OCI-LY1 (cell line): ENCODE measurements around the gene PIK3IP1.

Experiments
- H2AFZ ChIP-seq: fragments of 200-600 bp; sonication (generic), shearing (Covaris generic); 2 replicates; pipeline ENCODE4 v1.6.0; 2014; ENCODE audit warnings: antibody characterized with exemption, mild to moderate bottlenecking, low read length
- H3F3A ChIP-seq: fragments of 200-600 bp; sonication (generic), shearing (Covaris generic); 2 replicates; pipeline ENCODE4 v1.6.0; 2014; ENCODE audit warnings: mild to moderate bottlenecking, antibody characterized with exemption, low read length, moderate library complexity; ENCODE audit not compliant: insufficient read depth
- H3K27ac ChIP-seq: fragments of 200-600 bp; sonication (generic); 2 replicates; pipeline ENCODE4 v1.5.1; 2014; ENCODE audit warnings: low read length, mixed run types, mild to moderate bottlenecking, low read depth; ENCODE audit not compliant: poor library complexity, severe bottlenecking
- H3K27me3 ChIP-seq: fragments of 200-600 bp; sonication (generic); 2 replicates; pipeline ENCODE4 v1.6.0; 2014; ENCODE audit warnings: antibody characterized with exemption, mild to moderate bottlenecking, low read length, moderate library complexity; ENCODE audit not compliant: insufficient read depth
- H3K36me3 ChIP-seq: fragments of 200-600 bp; sonication (generic); 2 replicates; pipeline ENCODE4 v1.6.1; 2014; ENCODE audit warnings: mild to moderate bottlenecking, antibody characterized with exemption, low read length, moderate library complexity, mixed read lengths; ENCODE audit not compliant: insufficient read depth
- H3K4me1 ChIP-seq: fragments of 200-600 bp; sonication (generic); 2 replicates; pipeline ENCODE4 v1.5.1; 2014; ENCODE audit warnings: mild to moderate bottlenecking, low read length, moderate library complexity; ENCODE audit not compliant: insufficient read depth, severe bottlenecking
- H3K4me2 ChIP-seq: fragments of 200-600 bp; sonication (generic), shearing (Covaris generic); 2 replicates; pipeline ENCODE4 v1.6.1; 2014; ENCODE audit warnings: low read length
- H3K4me3 ChIP-seq: fragments of 200-600 bp; sonication (generic); 2 replicates; pipeline ENCODE4 v1.5.1; 2014; ENCODE audit warnings: low read length, low read depth, mild to moderate bottlenecking, mixed read lengths; ENCODE audit not compliant: poor library complexity, severe bottlenecking
- H3K79me2 ChIP-seq: fragments of 200-600 bp; shearing (Covaris generic); 2 replicates; pipeline ENCODE4 v1.6.1; 2016; ENCODE audit warnings: mixed run types, low read length, mixed read lengths; ENCODE audit not compliant: insufficient read depth
- H3K9ac ChIP-seq: fragments of 200-600 bp; sonication (generic), shearing (Covaris generic); 2 replicates; pipeline ENCODE4 v1.6.1; 2014; ENCODE audit warnings: mild to moderate bottlenecking, low read length, mixed read lengths
- H3K9me2 ChIP-seq: fragments of 200-600 bp; sonication (generic), shearing (Covaris generic); 2 replicates; pipeline ENCODE4 v1.6.1; 2014; ENCODE audit warnings: low read depth, mild to moderate bottlenecking, low read length, mixed read lengths
- H3K9me3 ChIP-seq: fragments of 200-600 bp; shearing (Covaris generic); 2 replicates; pipeline ENCODE4 v1.6.1; 2014; ENCODE audit warnings: low read length, mixed read lengths
- H4K20me1 ChIP-seq: fragments of 200-600 bp; sonication (generic), shearing (Covaris generic); 2 replicates; pipeline ENCODE4 v1.6.0; 2016; ENCODE audit warnings: mild to moderate bottlenecking, low read length; ENCODE audit not compliant: insufficient read depth
- EZH2 ChIP-seq: fragments of 200-600 bp; sonication (generic), shearing (Covaris generic); IDR thresholded peaks from 2 replicates; pipeline ENCODE4 v1.8.0; 2017; ENCODE audit warnings: borderline replicate concordance, mixed run types, mild to moderate bottlenecking, antibody characterized with exemption, low read length, moderate library complexity, mixed read lengths
- TF ChIP-seq, protein P1 (sequence below): fragments of 200-600 bp; sonication (generic), shearing (Covaris generic); IDR thresholded peaks from 2 replicates; pipeline ENCODE4 v1.5.1; 2017; ENCODE audit warnings: mild to moderate bottlenecking, antibody characterized with exemption, low read length, moderate library complexity, mixed read lengths

PIK3IP1 gene

DNA sequence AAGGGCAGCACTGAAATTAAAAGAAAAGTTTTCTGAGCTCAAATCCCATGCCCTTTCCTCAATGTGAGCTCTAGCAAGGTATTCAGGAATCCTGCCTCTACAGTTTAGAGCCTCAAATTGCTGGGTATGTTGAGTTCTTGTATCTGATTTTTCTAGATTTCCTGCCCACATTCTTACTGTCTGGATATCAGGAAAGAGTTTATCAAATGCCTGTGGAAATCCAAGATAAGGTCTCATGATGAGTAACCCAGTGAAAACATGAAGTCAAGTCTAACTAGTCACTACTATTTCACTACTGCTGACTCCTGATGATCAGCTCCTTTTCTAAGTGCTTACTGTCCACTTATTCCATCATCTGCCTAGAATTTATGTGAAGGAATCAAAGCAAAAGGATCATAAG is 50.4 kb downstream of the PIK3IP1 start:
- H4K20me1 ChIP-seq: no peaks in the 10 kb centered on the region
- H3K36me3 ChIP-seq: peaks cover 14% of the 10 kb centered on the region; the same call in 1 of the 2 replicates
- H3F3A ChIP-seq: no peaks in the 10 kb centered on the region
- H3K4me2 ChIP-seq: no peak overlapping the region
- H2AFZ ChIP-seq: no peak overlapping the region
- no peaks in the 10 kb centered on the region for H3K27me3 ChIP-seq
- no peaks in the 10 kb centered on the region for H3K9me2 ChIP-seq
- no peaks in the 10 kb centered on the region for H3K79me2 ChIP-seq
- H3K9me3 ChIP-seq: no peaks in the 10 kb centered on the region
- no peaks in the 10 kb centered on the region for H3K4me1 ChIP-seq
- H3K27ac ChIP-seq: no peak overlapping the region
- no peak overlapping the region for H3K4me3 ChIP-seq
- no peak overlapping the region for H3K9ac ChIP-seq
- TF ChIP-seq, protein P1, sequence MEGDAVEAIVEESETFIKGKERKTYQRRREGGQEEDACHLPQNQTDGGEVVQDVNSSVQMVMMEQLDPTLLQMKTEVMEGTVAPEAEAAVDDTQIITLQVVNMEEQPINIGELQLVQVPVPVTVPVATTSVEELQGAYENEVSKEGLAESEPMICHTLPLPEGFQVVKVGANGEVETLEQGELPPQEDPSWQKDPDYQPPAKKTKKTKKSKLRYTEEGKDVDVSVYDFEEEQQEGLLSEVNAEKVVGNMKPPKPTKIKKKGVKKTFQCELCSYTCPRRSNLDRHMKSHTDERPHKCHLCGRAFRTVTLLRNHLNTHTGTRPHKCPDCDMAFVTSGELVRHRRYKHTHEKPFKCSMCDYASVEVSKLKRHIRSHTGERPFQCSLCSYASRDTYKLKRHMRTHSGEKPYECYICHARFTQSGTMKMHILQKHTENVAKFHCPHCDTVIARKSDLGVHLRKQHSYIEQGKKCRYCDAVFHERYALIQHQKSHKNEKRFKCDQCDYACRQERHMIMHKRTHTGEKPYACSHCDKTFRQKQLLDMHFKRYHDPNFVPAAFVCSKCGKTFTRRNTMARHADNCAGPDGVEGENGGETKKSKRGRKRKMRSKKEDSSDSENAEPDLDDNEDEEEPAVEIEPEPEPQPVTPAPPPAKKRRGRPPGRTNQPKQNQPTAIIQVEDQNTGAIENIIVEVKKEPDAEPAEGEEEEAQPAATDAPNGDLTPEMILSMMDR: no peak
- TF ChIP-seq EZH2: no peak

DNA sequence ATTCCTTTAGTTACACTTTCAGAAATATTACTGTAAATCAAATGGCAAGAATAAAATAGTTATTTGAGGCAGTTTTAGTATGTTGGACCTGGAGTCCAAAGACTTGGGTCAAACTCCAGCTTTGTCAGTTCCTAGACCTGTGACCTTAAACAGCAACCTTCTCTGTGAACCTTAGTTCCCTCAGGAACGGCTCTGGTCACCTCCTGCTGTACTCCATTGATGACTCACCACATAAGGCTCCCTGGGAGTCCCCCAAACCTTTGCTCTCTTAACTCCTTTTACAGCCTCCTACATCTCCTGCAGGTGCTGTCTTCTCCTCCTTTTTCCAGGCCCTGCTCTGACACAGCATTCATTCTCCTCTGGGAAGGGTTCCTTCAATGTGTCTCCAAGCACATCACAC is 51.1 kb downstream of the PIK3IP1 start:
- Histone ChIP-seq H3K4me1 (no peaks in the 10 kb centered on the region), H3K4me3 (no peak overlapping the region), H2AFZ (no peak overlapping the region), H4K20me1 (no peaks in the 10 kb centered on the region), H3K9ac (no peak overlapping the region), H3K9me3 (no peaks in the 10 kb centered on the region), H3K79me2 (no peaks in the 10 kb centered on the region), H3K27me3 (no peaks in the 10 kb centered on the region), H3F3A (no peaks in the 10 kb centered on the region), H3K9me2 (no peaks in the 10 kb centered on the region), H3K27ac (no peak overlapping the region), H3K36me3 (peaks cover 14% of the 10 kb centered on the region; the same call in 1 of the 2 replicates), H3K4me2 (no peak overlapping the region)
- no peak for TF ChIP-seq EZH2
- TF ChIP-seq, protein P1: no peak

DNA sequence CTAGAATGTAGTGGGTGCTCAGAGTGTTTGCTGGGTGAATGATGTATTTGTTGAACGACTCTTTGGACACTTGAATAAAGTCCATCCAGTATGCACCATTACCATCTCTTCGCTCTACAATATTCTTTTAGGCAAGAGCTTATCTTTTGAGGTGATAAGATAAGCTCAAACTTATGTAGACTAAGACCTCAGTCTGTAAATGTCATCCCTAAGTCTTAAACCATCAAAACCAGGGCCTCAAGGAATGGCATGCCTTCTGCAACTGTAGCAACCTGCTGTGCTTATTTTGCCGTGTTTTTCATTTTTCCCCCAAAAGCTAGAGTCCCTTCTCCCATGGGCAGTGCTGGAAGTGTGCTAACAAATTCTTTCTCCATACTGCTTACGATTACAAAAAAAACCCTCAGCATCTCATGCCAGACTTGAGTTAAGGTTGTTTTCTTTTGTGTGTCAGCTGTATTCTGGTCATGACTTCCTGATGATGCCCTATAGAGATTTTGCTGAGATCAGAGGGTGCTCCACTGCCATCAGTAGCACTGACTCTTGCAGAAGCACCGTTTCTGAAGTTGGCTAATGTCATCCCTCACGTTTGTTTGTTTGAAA is 52.4 kb downstream of the PIK3IP1 start:
- H3K36me3 ChIP-seq: peaks cover 14% of the 10 kb centered on the region; the same call in 1 of the 2 replicates
- H3K4me1 ChIP-seq: no peaks in the 10 kb centered on the region
- H3K9me3 ChIP-seq: no peaks in the 10 kb centered on the region
- no peaks in the 10 kb centered on the region for H4K20me1 ChIP-seq
- no peak overlapping the region for H3K9ac ChIP-seq
- H3K27me3 ChIP-seq: no peaks in the 10 kb centered on the region
- no peak overlapping the region for H3K4me3 ChIP-seq
- H3K9me2 ChIP-seq: no peaks in the 10 kb centered on the region
- TF ChIP-seq EZH2: no peak
- TF ChIP-seq, protein P1: no peak
- no peak overlapping the region for H3K4me2 ChIP-seq
- H3K27ac ChIP-seq: no peak overlapping the region
- H3F3A ChIP-seq: no peaks in the 10 kb centered on the region
- H2AFZ ChIP-seq: no peak overlapping the region
- no peaks in the 10 kb centered on the region for H3K79me2 ChIP-seq
